ENCODE measurements around the gene OCIAD2. TPM values are rescaled to one million over a fixed set of nuclear protein-coding genes. Genes with fewer than 3 reads are reported as not detected.

OCIAD2 gene
- total RNA-seq, 1 experiment from 2014 or later: 32.8 TPM

DNA sequence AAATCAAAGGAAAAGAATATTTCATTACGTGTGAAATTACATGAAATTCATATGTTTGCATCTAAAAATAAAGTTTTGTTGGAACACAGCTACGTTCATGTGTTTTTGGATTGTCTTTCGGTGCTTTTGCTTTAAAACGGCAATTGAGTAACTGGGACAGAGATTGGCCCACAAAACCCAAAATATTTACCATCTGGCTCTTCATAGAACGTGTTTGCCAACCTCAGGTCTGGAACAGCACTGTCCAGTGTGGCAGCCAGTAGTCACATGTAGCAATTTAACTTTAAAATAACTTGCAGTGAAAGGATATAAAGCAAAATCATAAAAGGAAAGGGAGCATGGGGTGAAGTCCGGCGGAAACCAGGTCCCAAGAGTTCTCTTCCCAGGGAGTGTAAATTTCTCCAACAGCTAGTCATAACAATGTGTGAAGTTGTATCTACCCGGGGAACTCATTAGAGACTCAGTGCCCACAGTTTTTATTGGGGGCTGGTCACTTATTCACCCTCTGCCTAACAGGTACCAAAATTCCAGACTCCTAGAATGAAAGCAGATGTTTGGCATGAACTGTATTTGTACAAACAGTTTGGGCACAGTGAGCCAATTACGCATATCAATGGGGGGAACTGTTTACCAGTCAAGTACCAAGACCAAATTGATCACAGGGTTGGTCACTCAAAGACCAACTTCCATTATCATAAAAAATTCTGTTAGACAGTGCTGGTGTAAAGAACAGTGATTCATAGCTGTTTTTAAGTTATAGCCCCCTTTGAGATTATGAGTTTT is 65.3 kb downstream of the OCIAD2 start:
- TF ChIP-seq, protein P1, sequence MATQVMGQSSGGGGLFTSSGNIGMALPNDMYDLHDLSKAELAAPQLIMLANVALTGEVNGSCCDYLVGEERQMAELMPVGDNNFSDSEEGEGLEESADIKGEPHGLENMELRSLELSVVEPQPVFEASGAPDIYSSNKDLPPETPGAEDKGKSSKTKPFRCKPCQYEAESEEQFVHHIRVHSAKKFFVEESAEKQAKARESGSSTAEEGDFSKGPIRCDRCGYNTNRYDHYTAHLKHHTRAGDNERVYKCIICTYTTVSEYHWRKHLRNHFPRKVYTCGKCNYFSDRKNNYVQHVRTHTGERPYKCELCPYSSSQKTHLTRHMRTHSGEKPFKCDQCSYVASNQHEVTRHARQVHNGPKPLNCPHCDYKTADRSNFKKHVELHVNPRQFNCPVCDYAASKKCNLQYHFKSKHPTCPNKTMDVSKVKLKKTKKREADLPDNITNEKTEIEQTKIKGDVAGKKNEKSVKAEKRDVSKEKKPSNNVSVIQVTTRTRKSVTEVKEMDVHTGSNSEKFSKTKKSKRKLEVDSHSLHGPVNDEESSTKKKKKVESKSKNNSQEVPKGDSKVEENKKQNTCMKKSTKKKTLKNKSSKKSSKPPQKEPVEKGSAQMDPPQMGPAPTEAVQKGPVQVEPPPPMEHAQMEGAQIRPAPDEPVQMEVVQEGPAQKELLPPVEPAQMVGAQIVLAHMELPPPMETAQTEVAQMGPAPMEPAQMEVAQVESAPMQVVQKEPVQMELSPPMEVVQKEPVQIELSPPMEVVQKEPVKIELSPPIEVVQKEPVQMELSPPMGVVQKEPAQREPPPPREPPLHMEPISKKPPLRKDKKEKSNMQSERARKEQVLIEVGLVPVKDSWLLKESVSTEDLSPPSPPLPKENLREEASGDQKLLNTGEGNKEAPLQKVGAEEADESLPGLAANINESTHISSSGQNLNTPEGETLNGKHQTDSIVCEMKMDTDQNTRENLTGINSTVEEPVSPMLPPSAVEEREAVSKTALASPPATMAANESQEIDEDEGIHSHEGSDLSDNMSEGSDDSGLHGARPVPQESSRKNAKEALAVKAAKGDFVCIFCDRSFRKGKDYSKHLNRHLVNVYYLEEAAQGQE (IDR thresholded peaks at IDR 0.05; ENCODE audit: insufficient read depth in 1 of 2, low read depth in 2 of 2, low read length in 1 of 2): no peak
- TF ChIP-seq TCF7L2 (IDR thresholded peaks at IDR 0.05; ENCODE audit: low read depth, low read length) (no peak), POLR2AphosphoS5 (IDR thresholded peaks at IDR 0.05; ENCODE audit: low read depth, low read length) (no peak), SIN3A (IDR thresholded peaks at IDR 0.05; ENCODE audit: borderline replicate concordance, insufficient read depth, low read depth, low read length) (no peak)
- TF ChIP-seq, protein P2, sequence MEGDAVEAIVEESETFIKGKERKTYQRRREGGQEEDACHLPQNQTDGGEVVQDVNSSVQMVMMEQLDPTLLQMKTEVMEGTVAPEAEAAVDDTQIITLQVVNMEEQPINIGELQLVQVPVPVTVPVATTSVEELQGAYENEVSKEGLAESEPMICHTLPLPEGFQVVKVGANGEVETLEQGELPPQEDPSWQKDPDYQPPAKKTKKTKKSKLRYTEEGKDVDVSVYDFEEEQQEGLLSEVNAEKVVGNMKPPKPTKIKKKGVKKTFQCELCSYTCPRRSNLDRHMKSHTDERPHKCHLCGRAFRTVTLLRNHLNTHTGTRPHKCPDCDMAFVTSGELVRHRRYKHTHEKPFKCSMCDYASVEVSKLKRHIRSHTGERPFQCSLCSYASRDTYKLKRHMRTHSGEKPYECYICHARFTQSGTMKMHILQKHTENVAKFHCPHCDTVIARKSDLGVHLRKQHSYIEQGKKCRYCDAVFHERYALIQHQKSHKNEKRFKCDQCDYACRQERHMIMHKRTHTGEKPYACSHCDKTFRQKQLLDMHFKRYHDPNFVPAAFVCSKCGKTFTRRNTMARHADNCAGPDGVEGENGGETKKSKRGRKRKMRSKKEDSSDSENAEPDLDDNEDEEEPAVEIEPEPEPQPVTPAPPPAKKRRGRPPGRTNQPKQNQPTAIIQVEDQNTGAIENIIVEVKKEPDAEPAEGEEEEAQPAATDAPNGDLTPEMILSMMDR (IDR thresholded peaks at IDR 0.05): no peak
- no peak for DNase-seq (ENCODE audit: low read depth, low spot score)
- no peaks in the 10 kb centered on the region for H3K27me3 ChIP-seq (ENCODE audit: control insufficient read depth, insufficient read depth, low read length)
- no TSS peak for BruUV-seq (replicated peaks)
- H3K9me3 ChIP-seq (ENCODE audit: control insufficient read depth, insufficient read depth, low read depth, low read length): no peaks in the 10 kb centered on the region
- H3K4me3 ChIP-seq (ENCODE audit: low read depth in 2 of 2, low read length in 2 of 2): no peak overlapping the region
- no peaks in the 10 kb centered on the region for H3K4me1 ChIP-seq (ENCODE audit: control insufficient read depth, insufficient read depth, low read length)
- CTCF ChIA-PET: no interaction called here
- no peak overlapping the region for H3K27ac ChIP-seq (ENCODE audit: low read length)
- peaks cover 10% of the 10 kb centered on the region; the same call in 1 of the 2 replicates for H3K36me3 ChIP-seq (ENCODE audit: control insufficient read depth, insufficient read depth, low read length)
- in situ Hi-C loops (cut with HindIII; ENCODE audit: low pct_unique_long_range_greater_than_20kb, low sequenced_read_pairs) (no loop called here), intact Hi-C loops (cut with micrococcal nuclease; ENCODE audit: unreplicated experiment) (no loop called here)
- POLR2A ChIA-PET: interaction anchor here (0.6 kb wide), 1 partner anchor 88 kb away, joined by 3 read pairs; no protein-coding TSS in a partner anchor
- ATAC-seq: no peak

DNA sequence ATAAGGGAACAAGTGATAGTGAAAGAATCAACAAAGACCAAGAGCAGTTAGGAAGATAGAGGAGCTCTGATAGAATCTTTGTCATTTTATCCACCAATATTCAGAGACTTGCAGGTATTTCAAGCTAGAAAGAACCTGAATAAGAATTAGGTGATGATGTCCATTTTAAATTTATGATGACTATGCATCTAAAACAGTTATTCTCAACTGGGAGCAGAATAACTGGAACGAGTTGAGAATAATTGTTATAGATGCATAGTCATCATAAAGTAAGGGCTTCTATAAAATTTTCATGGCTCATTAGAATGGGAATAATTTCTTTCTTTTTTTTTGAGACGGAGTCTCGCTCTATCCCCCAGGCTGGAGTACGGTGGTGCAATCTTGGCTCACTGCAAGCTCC is 69.9 kb downstream of the OCIAD2 start:
- no peaks in the 10 kb centered on the region for H3K9me3 ChIP-seq (ENCODE audit: control insufficient read depth, insufficient read depth, low read depth, low read length)
- TF ChIP-seq, protein P1 (IDR thresholded peaks at IDR 0.05; ENCODE audit: insufficient read depth in 1 of 2, low read depth in 2 of 2, low read length in 1 of 2): no peak
- TF ChIP-seq, protein P2 (IDR thresholded peaks at IDR 0.05): no peak
- TF ChIP-seq TCF7L2 (IDR thresholded peaks at IDR 0.05; ENCODE audit: low read depth, low read length): no peak
- TF ChIP-seq POLR2AphosphoS5 (IDR thresholded peaks at IDR 0.05; ENCODE audit: low read depth, low read length): no peak
- no peak for TF ChIP-seq SIN3A (IDR thresholded peaks at IDR 0.05; ENCODE audit: borderline replicate concordance, insufficient read depth, low read depth, low read length)
- ATAC-seq: no peak
- peaks cover 3% of the 10 kb centered on the region; the same call in 1 of the 2 replicates for H3K4me1 ChIP-seq (ENCODE audit: control insufficient read depth, insufficient read depth, low read length)
- POLR2A ChIA-PET: interaction anchor here (1.1 kb wide), 1 partner anchor 9 kb away, joined by 3 read pairs; no protein-coding TSS in a partner anchor
- H3K4me3 ChIP-seq (ENCODE audit: low read depth in 2 of 2, low read length in 2 of 2): no peak overlapping the region
- CTCF ChIA-PET: no interaction called here
- H3K27me3 ChIP-seq (ENCODE audit: control insufficient read depth, insufficient read depth, low read length): no peaks in the 10 kb centered on the region
- H3K36me3 ChIP-seq (ENCODE audit: control insufficient read depth, insufficient read depth, low read length): peaks cover 10% of the 10 kb centered on the region
- no TSS peak for BruUV-seq (replicated peaks)
- no peak for DNase-seq (ENCODE audit: low read depth, low spot score)
- intact Hi-C loops (cut with micrococcal nuclease; ENCODE audit: unreplicated experiment): no loop called here
- in situ Hi-C loops (cut with HindIII; ENCODE audit: low pct_unique_long_range_greater_than_20kb, low sequenced_read_pairs): no loop called here
- no peak overlapping the region for H3K27ac ChIP-seq (ENCODE audit: low read length)

Measured in Panc1 (cell line).